ENCODE measurements around the gene KIF20B. TPM values are rescaled to one million over a fixed set of nuclear protein-coding genes. Genes with fewer than 3 reads are reported as not detected.

Gene KIF20B
- total RNA-seq, 1 experiment from 2014 or later: 33.7 TPM

DNA sequence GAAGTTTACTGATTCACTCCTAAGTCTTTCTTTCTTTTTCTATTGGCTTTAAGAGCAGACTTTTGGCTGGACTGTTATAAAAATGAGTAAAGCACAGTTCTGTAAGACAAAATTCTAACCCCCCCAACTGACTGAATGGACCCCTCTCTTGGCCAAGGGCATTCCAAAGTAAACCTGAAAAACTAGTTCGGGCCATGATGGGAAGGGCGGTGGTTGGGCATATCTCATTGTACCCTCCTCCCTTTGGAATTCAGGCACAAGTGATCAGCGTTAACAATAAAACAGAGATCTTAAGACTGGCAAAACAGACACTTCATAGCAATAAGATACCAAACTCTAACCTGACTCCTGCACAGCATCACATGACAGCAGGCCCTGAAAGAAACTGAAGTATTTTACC, 6.1 kb upstream of the KIF20B start:
- POLR2A ChIA-PET: interaction anchor here (0.7 kb wide), 2 partner anchors 20 to 272 kb away, joined by 3 read pairs; no protein-coding TSS in a partner anchor
- no peaks in the 10 kb centered on the region for H3K36me3 Mint-ChIP-seq (ENCODE audit: insufficient read depth, unreplicated experiment)
- H3K27ac Mint-ChIP-seq (ENCODE audit: low read depth, unreplicated experiment): no peak overlapping the region
- TF ChIP-seq, protein P1, sequence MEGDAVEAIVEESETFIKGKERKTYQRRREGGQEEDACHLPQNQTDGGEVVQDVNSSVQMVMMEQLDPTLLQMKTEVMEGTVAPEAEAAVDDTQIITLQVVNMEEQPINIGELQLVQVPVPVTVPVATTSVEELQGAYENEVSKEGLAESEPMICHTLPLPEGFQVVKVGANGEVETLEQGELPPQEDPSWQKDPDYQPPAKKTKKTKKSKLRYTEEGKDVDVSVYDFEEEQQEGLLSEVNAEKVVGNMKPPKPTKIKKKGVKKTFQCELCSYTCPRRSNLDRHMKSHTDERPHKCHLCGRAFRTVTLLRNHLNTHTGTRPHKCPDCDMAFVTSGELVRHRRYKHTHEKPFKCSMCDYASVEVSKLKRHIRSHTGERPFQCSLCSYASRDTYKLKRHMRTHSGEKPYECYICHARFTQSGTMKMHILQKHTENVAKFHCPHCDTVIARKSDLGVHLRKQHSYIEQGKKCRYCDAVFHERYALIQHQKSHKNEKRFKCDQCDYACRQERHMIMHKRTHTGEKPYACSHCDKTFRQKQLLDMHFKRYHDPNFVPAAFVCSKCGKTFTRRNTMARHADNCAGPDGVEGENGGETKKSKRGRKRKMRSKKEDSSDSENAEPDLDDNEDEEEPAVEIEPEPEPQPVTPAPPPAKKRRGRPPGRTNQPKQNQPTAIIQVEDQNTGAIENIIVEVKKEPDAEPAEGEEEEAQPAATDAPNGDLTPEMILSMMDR (IDR thresholded peaks at IDR 0.05; ENCODE audit: unreplicated experiment): no peak
- H3K4me1 Mint-ChIP-seq (ENCODE audit: insufficient read depth, unreplicated experiment): peaks cover 7% of the 10 kb centered on the region
- DNase-seq (ENCODE audit: unreplicated experiment): no peak
- no TSS peak for BruUV-seq (replicated peaks)
- no peak overlapping the region for H3K4me3 Mint-ChIP-seq (ENCODE audit: unreplicated experiment)
- no peaks in the 10 kb centered on the region for H3K27me3 Mint-ChIP-seq (ENCODE audit: insufficient read depth, unreplicated experiment)
- H3K9me3 Mint-ChIP-seq (ENCODE audit: unreplicated experiment): no peaks in the 10 kb centered on the region
- intact Hi-C loops (cut with micrococcal nuclease): no loop called here
- CTCF ChIA-PET: interaction anchor here (0.7 to 1.7 kb wide), 2 partner anchors 41 to 47 kb away, joined by 3 read pairs; no protein-coding TSS in a partner anchor

DNA sequence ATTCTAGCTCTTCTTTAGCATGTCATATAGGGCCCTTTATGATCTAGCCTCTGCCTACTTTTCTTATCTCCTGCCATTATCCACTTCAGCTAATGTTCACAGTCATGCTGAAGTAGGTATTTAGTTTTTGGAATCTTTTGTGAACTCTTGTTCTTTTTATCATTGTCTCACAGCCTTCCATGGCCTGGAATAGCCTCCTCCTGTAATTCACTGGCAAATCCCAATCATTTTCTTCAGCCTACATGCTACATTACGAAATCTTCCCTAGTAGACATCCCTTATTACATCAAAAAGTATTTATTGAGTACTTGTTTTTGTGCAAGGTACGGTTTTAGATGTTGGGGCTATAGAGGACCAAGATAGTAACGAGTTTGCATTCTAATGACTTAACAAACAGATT, 3.4 kb upstream of the KIF20B start:
- Mint-ChIP-seq H3K27me3 (ENCODE audit: insufficient read depth, unreplicated experiment) (no peaks in the 10 kb centered on the region), H3K4me3 (ENCODE audit: unreplicated experiment) (no peak overlapping the region), H3K9me3 (ENCODE audit: unreplicated experiment) (no peaks in the 10 kb centered on the region), H3K36me3 (ENCODE audit: insufficient read depth, unreplicated experiment) (no peaks in the 10 kb centered on the region), H3K27ac (ENCODE audit: low read depth, unreplicated experiment) (no peak overlapping the region), H3K4me1 (ENCODE audit: insufficient read depth, unreplicated experiment) (peaks cover 20% of the 10 kb centered on the region)
- intact Hi-C loops (cut with micrococcal nuclease): no loop called here
- no TSS peak for BruUV-seq (replicated peaks)
- POLR2A ChIA-PET: interaction anchor here (0.8 to 1.9 kb wide), 3 partner anchors 13 to 55 kb away, joined by 3 to 13 read pairs (median 4); no protein-coding TSS in a partner anchor
- TF ChIP-seq, protein P1 (IDR thresholded peaks at IDR 0.05; ENCODE audit: unreplicated experiment): no peak
- DNase-seq (ENCODE audit: unreplicated experiment): no peak
- CTCF ChIA-PET: interaction anchor here (0.6 kb wide), 1 partner anchor 210 kb away, joined by 4 read pairs; no protein-coding TSS in a partner anchor

DNA sequence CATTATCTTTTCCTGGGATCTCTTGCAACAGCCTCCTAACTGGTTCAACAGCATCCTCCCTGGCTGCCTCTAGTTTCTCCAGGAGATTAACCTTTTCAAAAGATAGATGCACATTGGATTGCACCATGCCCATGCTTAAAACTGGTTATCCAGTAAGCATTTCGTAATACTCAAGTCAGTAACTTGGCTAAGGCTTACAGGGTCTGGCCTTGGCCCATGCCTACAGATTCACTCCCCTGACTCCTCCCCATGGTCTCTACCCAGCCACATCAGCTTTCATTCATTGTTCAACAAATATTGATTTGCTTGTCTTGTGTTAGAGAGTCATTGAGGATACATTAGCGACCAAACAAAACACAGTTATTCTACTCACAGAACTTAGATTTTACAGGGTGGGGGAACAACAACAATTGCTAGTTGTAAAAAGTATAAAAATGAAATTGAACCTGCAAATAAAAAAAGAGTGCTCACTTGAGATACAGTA, 1.8 kb upstream of the KIF20B start:
- Mint-ChIP-seq H3K4me3 (ENCODE audit: unreplicated experiment) (peak overlapping the region; percentile 98), H3K36me3 (ENCODE audit: insufficient read depth, unreplicated experiment) (no peaks in the 10 kb centered on the region), H3K9me3 (ENCODE audit: unreplicated experiment) (no peaks in the 10 kb centered on the region), H3K27me3 (ENCODE audit: insufficient read depth, unreplicated experiment) (no peaks in the 10 kb centered on the region), H3K27ac (ENCODE audit: low read depth, unreplicated experiment) (no peak overlapping the region), H3K4me1 (ENCODE audit: insufficient read depth, unreplicated experiment) (peaks cover 25% of the 10 kb centered on the region)
- POLR2A ChIA-PET: interaction anchor here (1.1 to 1.9 kb wide), 2 partner anchors 10 to 56 kb away, joined by 3 to 13 read pairs; no protein-coding TSS in a partner anchor
- CTCF ChIA-PET: no interaction called here
- DNase-seq (ENCODE audit: unreplicated experiment): peak; percentile 34
- TF ChIP-seq, protein P1 (IDR thresholded peaks at IDR 0.05; ENCODE audit: unreplicated experiment): no peak
- intact Hi-C loops (cut with micrococcal nuclease): loop anchor here (5.0 kb wide), 1 partner anchor 272 kb away; no protein-coding TSS in a partner anchor
- BruUV-seq (replicated peaks): no TSS peak

DNA sequence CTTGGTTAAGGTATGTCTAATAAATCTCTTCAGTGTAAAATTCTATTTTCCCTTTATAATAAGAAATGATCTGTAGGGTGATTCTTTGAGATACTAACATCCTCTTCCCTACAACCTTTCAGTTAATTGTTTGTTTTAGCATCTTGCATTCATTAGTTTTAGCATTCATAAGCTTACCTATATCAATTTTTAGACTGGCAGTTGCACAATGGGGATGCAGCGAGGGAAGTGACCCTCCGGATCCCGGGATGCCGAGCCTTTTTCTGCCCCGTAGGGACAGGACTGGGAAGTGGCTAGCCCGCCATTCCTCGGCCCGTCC, 508 bp upstream of the KIF20B start:
- no peak for DNase-seq (ENCODE audit: unreplicated experiment)
- CTCF ChIA-PET: interaction anchor here (0.5 to 1.8 kb wide), 7 partner anchors 16 to 1230 kb away, joined by 3 to 7 read pairs (median 4); no protein-coding TSS in a partner anchor
- H3K27me3 Mint-ChIP-seq (ENCODE audit: insufficient read depth, unreplicated experiment): no peaks in the 10 kb centered on the region
- H3K27ac Mint-ChIP-seq (ENCODE audit: low read depth, unreplicated experiment): peak overlapping the region; percentile 89
- TF ChIP-seq, protein P1 (IDR thresholded peaks at IDR 0.05; ENCODE audit: unreplicated experiment): no peak
- no peaks in the 10 kb centered on the region for H3K9me3 Mint-ChIP-seq (ENCODE audit: unreplicated experiment)
- POLR2A ChIA-PET: interaction anchor here (0.7 to 2.1 kb wide), 30 partner anchors 9 to 522 kb away, joined by 3 to 76 read pairs (median 4); partner anchors contain the start of gene LIPA
- TSS peak; percentile 86 for BruUV-seq (replicated peaks)
- H3K36me3 Mint-ChIP-seq (ENCODE audit: insufficient read depth, unreplicated experiment): no peaks in the 10 kb centered on the region
- peak overlapping the region; percentile 98 for H3K4me3 Mint-ChIP-seq (ENCODE audit: unreplicated experiment)
- H3K4me1 Mint-ChIP-seq (ENCODE audit: insufficient read depth, unreplicated experiment): peaks cover 30% of the 10 kb centered on the region
- intact Hi-C loops (cut with micrococcal nuclease): loop anchor here (1.0 to 5.0 kb wide), 3 partner anchors 56 to 274 kb away; partner anchors contain the start of gene PANK1
